ENCODE data around the gene BANF2.

BANF2 gene

GRCh38 chr20:17735959-17736621, 36.3 kb downstream of the BANF2 start:
- no peak for DNase-seq

DNA sequence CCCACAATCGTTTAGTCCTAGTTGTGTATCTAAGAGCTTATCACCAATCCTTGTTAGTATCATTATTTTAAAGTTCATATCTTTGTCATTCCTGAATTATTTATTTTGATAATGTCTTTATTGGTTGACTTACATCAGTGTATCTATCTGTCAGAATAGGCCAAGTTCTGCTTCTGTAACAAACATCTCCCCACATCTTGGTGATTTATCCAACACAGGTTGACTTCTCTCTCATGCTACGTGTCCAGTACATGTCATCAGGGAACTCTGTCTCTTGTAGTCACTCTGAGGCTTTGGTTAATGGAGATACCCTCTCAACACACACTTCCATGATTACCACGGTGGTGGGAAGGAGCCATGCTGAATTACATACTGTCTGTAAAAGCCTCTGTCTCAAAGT, 38.4 kb downstream of the BANF2 start:
- DNase-seq: no peak

GRCh38 chr20:17741220-17741619, 41.5 kb downstream of the BANF2 start:
- no peak for DNase-seq

- no peak for DNase-seq
Observed at GRCh38 chr20:17742731-17743130, 43.0 kb downstream of the BANF2 start.

- DNase-seq: no peak
Observed at GRCh38 chr20:17743677-17744076, 43.9 kb downstream of the BANF2 start.

- no peak for DNase-seq
Observed at GRCh38 chr20:17747431-17747846, 47.7 kb downstream of the BANF2 start.

DNA sequence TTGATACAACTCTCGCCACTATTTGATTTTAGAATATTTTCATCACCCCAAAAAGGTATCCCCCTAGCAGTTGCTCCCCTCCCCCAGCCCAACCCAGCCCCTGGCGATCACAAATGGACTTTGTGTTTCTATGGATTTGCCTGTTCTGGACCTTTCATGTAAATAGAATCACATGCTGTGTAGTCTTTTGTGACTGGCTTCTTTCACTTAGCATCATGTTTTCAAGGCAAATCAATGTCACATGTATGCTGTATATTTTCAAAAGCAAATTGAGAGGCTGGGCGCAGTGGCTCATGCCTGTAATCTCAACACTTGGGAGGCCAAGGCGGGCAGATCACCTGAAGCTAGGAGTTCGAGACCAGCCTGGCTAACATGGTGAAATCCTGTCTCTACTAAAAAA, 48.5 kb downstream of the BANF2 start:
- DNase-seq: no peak

DNA sequence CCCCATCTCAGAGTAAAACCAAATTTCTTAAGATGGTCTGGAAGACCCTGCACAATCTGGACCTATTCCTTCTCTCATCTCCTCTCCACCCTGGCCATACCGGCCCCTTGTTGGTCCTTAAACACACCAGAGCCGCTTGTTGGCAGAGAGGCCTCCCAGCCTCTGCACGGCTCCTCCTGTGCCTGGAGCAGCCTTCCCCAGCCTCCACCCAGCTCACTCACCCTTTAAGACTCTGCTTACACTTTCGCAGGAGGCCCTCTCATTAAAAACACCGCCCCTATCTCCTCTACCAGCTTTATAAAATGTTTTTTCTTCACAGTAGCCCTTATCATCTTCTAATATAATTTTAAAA, 49.8 kb downstream of the BANF2 start:
- DNase-seq: no peak

GRCh38 chr20:17749978-17750721, 50.4 kb downstream of the BANF2 start:
- no peak for DNase-seq

DNA sequence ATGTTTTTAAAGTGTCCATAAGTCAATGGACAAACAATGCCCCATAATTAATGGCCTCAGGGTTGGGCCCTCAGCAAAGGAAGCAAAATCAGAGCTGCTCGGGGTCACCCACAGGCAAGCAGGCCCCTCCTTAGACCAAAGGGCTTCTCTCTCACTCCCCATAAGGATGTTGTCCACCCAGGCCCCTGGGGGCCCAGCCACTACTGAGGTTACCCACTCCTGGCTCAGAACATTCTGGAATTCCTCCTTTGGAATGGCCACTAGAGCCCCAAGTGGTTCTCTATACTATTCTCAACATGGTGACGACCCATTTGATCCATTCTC, 50.9 kb downstream of the BANF2 start:
- no peak for DNase-seq

GRCh38 chr20:17751640-17752039, 51.9 kb downstream of the BANF2 start:
- no peak for DNase-seq

DNA sequence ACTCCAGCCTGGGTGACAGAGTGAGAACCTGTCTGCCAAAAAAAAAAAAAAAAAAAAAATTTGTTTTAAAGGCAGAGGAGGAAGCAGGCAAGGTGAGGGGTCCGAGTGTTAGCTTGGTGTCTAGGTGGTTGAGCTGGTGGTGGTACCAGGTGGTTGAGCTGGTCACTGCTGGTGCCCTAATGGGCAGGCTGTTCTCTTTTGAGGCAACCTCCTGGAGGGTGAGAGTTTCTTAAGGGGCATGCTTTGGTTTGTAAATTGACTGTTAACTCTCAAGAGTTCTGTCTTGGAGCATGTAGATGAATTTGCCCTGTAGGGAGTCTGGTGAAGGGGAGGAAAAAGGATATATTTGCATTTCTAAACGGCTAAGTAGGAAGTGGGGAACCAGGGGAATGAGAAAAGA, 52.7 kb downstream of the BANF2 start:
- no peak for DNase-seq

DNA sequence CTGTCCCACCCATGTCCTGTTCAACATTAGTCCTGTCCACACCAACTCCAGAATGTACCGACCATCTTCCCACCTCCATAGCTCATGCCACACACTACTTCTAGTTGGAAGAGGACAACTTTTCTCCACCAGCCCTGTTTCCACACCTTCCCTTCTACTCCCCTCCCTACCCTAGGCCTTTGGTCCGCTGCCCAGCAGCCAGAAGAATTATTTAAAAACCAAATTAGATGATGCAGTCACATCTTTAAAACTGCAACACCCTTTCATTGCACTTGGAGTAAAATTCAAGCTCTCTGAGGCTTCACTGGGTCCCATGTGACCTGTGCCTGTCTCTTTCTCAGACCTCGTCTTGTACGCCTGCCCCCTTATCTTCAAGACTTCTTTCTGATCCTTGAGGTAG, 53.8 kb downstream of the BANF2 start:
- no peak for DNase-seq

- DNase-seq: no peak
Observed at GRCh38 chr20:17756529-17756928, 56.8 kb downstream of the BANF2 start.

GRCh38 chr20:17757496-17757895, 57.7 kb downstream of the BANF2 start:
- DNase-seq: no peak

- DNase-seq: no peak
Observed at GRCh38 chr20:17758010-17758409, 58.2 kb downstream of the BANF2 start.

DNA sequence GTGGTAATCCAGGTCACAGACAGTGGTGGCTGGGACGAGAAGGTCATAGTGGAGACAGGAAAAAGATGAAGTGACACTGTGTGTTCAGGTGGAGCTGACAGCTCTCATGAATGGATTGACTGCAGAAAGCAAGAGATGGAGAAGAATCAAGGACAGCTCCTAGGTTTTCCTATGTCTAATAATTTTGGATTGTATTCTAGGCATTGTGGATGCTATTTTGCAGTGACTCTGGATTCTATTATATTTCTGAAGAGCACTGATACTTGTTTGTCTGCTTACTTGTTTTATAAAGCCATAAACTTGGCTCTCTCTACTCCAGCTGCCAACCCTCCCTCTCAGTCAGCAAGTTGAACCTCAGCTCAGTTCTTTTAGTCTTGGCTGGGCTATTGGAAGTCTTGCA, 58.7 kb downstream of the BANF2 start:
- no peak for DNase-seq

GRCh38 chr20:17759449-17759848, 59.7 kb downstream of the BANF2 start:
- DNase-seq: no peak

- no peak for DNase-seq
Observed at GRCh38 chr20:17761604-17762003, 61.8 kb downstream of the BANF2 start.

- no peak for DNase-seq
Observed at GRCh38 chr20:17762243-17762872, 62.6 kb downstream of the BANF2 start.

- no peak for DNase-seq
Observed at GRCh38 chr20:17762873-17763557, 63.2 kb downstream of the BANF2 start.

GRCh38 chr20:17765017-17765416, 65.3 kb downstream of the BANF2 start:
- DNase-seq: no peak

- DNase-seq: no peak
Observed at GRCh38 chr20:17765584-17765983, 65.8 kb downstream of the BANF2 start.

GRCh38 chr20:17766226-17766625, 66.5 kb downstream of the BANF2 start:
- no peak for DNase-seq
